Osteoblast (primary cell): Measurements from ENCODE around the gene TMEM204. TPM values are rescaled to one million over a fixed set of nuclear protein-coding genes. Genes with fewer than 3 reads are reported as not detected.

Experiments
- DNase-seq: peaks from one replicate; pipeline ENCODE4 v3.0.0; 2011; ENCODE audit warnings: low spot score, mixed read lengths; ENCODE audit not compliant: insufficient read length; ENCODE audit errors: missing footprints
- H2AFZ ChIP-seq: 2 replicates; pipeline ENCODE4 v1.6.0; 2011; ENCODE audit warnings: mild to moderate bottlenecking, low read length
- H3K27ac ChIP-seq: 2 replicates; pipeline ENCODE4 v1.5.1; 2011; ENCODE audit warnings: mild to moderate bottlenecking, low read depth, low read length, moderate library complexity
- H3K27me3 ChIP-seq: 2 replicates; pipeline ENCODE4 v1.6.0; 2012; ENCODE audit warnings: mild to moderate bottlenecking, control low read depth, inconsistent platforms, low read length, moderate library complexity; ENCODE audit not compliant: insufficient read depth
- H3K36me3 ChIP-seq: 2 replicates; pipeline ENCODE4 v1.5.1; 2011; ENCODE audit warnings: mild to moderate bottlenecking, low read length, control low read depth, moderate library complexity; ENCODE audit not compliant: insufficient read depth
- H3K4me1 ChIP-seq: 2 replicates; pipeline ENCODE4 v1.5.1; 2011; ENCODE audit warnings: mild to moderate bottlenecking, low read length, control low read depth, moderate library complexity; ENCODE audit not compliant: insufficient read depth
- H3K4me2 ChIP-seq: 2 replicates; pipeline ENCODE4 v1.6.0; 2011; ENCODE audit warnings: mild to moderate bottlenecking, low read length; ENCODE audit not compliant: insufficient read depth
- H3K4me3 ChIP-seq: fragments of 200-600 bp; sonication (generic); 3 replicates; pipeline ENCODE4 v1.5.1; 2012; ENCODE audit warnings: mild to moderate bottlenecking, low read length, inconsistent platforms; ENCODE audit not compliant: insufficient read depth
- H3K79me2 ChIP-seq: 2 replicates; pipeline ENCODE4 v1.6.0; 2012; ENCODE audit warnings: mild to moderate bottlenecking, low read length, control low read depth, inconsistent platforms; ENCODE audit not compliant: insufficient read depth
- H3K9me3 ChIP-seq: 2 replicates; pipeline ENCODE4 v1.5.1; 2011; ENCODE audit warnings: low read depth, low read length, control low read depth
- H4K20me1 ChIP-seq: 2 replicates; pipeline ENCODE4 v1.6.0; 2012; ENCODE audit warnings: mild to moderate bottlenecking, low read length, control low read depth; ENCODE audit not compliant: insufficient read depth
- total RNA-seq: library from RNA; depleted of rRNA; stranded (reverse); fragments of >200 nt; gene quantifications from 2 replicates; pipeline ENCODE4 v1.2.3, GENCODE V29; 2012
- TF ChIP-seq, protein P1 (sequence below): IDR thresholded peaks from 2 replicates; pipeline ENCODE4 v1.5.1; 2011; ENCODE audit warnings: mild to moderate bottlenecking, low read depth, low read length, moderate library complexity; ENCODE audit errors: extremely low read depth

The TMEM204 gene
- total RNA-seq, 1 donor: 8.3 TPM

DNA sequence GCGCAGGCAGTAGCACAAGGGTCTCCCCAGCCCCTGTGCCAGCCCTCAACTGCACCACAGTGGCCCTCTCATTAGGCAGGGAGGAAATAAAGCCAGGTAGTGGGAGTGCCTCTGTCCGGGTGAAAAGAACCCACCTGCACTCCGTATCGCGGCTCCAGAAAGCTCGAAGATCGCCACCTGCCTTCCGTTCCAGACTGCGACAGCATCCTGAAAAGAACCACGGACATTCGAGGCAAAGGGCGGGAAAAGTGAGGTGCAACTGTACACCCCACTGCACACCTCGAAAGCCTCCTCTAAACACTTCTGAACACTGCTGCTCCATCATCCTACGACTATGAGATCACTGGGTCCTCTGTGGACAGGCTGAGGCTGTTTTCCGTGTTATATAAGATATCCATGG is 49.7 kb downstream of the TMEM204 start:
- no peak overlapping the region for H3K4me3 ChIP-seq
- H3K4me1 ChIP-seq: no peaks in the 10 kb centered on the region
- peak; percentile 31 for DNase-seq
- peaks cover 25% of the 10 kb centered on the region for H3K36me3 ChIP-seq
- no peak overlapping the region for H3K4me2 ChIP-seq
- TF ChIP-seq, protein P1, sequence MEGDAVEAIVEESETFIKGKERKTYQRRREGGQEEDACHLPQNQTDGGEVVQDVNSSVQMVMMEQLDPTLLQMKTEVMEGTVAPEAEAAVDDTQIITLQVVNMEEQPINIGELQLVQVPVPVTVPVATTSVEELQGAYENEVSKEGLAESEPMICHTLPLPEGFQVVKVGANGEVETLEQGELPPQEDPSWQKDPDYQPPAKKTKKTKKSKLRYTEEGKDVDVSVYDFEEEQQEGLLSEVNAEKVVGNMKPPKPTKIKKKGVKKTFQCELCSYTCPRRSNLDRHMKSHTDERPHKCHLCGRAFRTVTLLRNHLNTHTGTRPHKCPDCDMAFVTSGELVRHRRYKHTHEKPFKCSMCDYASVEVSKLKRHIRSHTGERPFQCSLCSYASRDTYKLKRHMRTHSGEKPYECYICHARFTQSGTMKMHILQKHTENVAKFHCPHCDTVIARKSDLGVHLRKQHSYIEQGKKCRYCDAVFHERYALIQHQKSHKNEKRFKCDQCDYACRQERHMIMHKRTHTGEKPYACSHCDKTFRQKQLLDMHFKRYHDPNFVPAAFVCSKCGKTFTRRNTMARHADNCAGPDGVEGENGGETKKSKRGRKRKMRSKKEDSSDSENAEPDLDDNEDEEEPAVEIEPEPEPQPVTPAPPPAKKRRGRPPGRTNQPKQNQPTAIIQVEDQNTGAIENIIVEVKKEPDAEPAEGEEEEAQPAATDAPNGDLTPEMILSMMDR: no peak
- no peak overlapping the region for H2AFZ ChIP-seq
- H3K9me3 ChIP-seq: no peaks in the 10 kb centered on the region
- H3K27ac ChIP-seq: no peak overlapping the region
- no peaks in the 10 kb centered on the region for H4K20me1 ChIP-seq
- H3K27me3 ChIP-seq: no peaks in the 10 kb centered on the region
- no peaks in the 10 kb centered on the region for H3K79me2 ChIP-seq

DNA sequence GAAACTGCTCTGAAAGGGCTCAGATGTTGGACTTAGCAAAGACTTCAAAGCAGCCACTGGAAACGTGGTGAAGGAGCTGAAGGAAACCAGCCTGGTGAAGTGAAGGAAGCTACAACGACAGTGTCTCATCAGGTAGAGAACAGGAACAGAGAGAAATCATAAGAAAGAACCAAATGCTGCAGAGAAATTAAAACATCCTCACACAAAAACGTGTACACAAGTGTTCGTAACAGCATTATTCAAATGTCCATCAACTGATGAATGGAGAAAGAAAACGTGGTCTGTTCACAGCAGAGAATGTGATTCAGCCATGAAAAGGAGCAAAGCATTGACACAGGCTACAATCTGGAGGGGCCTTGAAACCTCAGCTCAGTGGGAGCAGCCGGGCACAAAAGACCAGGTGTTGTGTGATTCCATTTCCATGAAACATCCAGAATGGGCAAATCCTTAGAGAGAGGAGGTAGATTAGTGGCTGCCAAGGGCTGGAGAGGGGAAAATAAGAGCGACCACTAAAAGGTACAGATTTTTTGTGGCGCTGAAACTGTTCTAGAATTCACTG is 51.5 kb downstream of the TMEM204 start:
- no peaks in the 10 kb centered on the region for H3K4me1 ChIP-seq
- H3K27me3 ChIP-seq: no peaks in the 10 kb centered on the region
- no peaks in the 10 kb centered on the region for H3K79me2 ChIP-seq
- peaks cover 22% of the 10 kb centered on the region for H3K36me3 ChIP-seq
- TF ChIP-seq, protein P1: no peak
- H4K20me1 ChIP-seq: no peaks in the 10 kb centered on the region
- H3K9me3 ChIP-seq: no peaks in the 10 kb centered on the region
- peak; percentile 48 for DNase-seq
- H3K4me2 ChIP-seq: no peak overlapping the region
- H3K4me3 ChIP-seq: no peak overlapping the region
- no peak overlapping the region for H2AFZ ChIP-seq
- H3K27ac ChIP-seq: no peak overlapping the region

DNA sequence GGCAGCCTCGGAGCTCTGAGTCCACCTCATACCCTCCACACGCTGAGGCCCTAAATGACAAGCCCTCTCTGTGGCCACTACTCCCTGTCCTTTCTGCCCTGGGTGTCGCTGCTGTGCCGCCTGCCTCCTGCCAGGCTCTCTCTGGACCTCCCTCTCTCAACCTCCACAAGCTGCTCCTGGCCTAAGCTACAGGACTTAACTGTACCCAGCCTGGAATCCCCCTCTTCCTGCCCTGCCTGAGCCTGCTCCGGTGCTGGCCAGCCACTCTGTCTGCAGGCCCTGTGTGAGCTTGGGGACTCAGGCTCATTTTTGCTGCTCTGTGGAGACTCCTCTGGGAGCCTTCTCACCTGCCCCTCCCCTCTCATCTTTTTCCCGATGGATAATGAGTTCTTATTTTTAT is 56.9 kb downstream of the TMEM204 start:
- Histone ChIP-seq H4K20me1 (no peaks in the 10 kb centered on the region), H3K4me2 (no peak overlapping the region), H3K79me2 (no peaks in the 10 kb centered on the region), H3K4me3 (no peak overlapping the region), H3K4me1 (no peaks in the 10 kb centered on the region), H3K27ac (no peak overlapping the region), H3K9me3 (no peaks in the 10 kb centered on the region), H3K27me3 (no peaks in the 10 kb centered on the region), H3K36me3 (peaks cover 14% of the 10 kb centered on the region), H2AFZ (no peak overlapping the region)
- TF ChIP-seq, protein P1: no peak
- DNase-seq: peak; percentile 11

DNA sequence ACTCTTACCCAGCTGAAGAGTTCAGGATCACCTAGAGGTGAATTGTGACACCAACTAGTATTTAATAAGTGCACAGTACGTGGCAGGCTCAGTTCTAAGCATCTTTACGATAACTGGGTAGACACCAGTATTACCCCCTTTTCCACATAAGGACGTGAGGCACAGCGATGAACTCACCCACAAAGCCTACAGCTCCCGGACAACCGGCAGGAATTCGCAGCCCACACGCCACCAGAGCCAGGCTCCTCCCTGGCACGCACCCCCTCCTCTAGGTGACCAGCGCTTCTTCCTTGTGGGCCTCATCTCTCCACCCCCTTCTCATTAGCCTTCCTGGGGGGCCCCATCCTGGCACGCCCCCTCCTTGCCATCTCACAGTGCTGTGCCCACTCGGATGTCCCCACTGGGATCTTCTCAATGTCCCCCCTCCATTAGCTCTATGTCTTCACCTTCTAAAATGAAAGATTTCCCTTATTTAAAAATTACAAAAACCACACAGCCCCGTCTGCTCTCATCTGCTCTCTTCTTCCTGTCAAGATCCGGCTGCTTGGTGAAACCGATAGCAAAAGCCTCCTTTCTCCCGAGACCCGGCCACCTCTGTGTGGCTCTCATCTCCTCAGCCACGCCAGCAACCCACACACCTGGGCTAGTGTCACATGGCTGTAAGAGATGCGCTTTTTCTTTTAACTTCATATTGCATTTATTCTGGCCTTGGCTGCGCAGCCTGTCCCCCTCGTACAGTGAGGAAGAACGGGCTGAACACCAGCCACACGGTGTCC is 57.7 kb downstream of the TMEM204 start:
- no peaks in the 10 kb centered on the region for H4K20me1 ChIP-seq
- H3K79me2 ChIP-seq: no peaks in the 10 kb centered on the region
- no peaks in the 10 kb centered on the region for H3K4me1 ChIP-seq
- H3K36me3 ChIP-seq: peaks cover 13% of the 10 kb centered on the region
- H3K9me3 ChIP-seq: no peaks in the 10 kb centered on the region
- H2AFZ ChIP-seq: no peak overlapping the region
- H3K27ac ChIP-seq: no peak overlapping the region
- TF ChIP-seq, protein P1: no peak
- H3K27me3 ChIP-seq: no peaks in the 10 kb centered on the region
- H3K4me2 ChIP-seq: no peak overlapping the region
- peak; percentile 52 for DNase-seq
- no peak overlapping the region for H3K4me3 ChIP-seq
